Globus pallidus (tissue), 1 donor: Measurements from ENCODE around the gene BCKDHA.
"Not testable (repeated sequence)": the region's sequence is repeated elsewhere in the genome, so short reads cannot be mapped to it uniquely, and the experiment has no call there.

ENCODE experiments used
- DNase-seq: peaks from one replicate; pipeline ENCODE4 v3.0.0-alpha.2; 2015; ENCODE audit warnings: low spot score

BCKDHA gene

DNA sequence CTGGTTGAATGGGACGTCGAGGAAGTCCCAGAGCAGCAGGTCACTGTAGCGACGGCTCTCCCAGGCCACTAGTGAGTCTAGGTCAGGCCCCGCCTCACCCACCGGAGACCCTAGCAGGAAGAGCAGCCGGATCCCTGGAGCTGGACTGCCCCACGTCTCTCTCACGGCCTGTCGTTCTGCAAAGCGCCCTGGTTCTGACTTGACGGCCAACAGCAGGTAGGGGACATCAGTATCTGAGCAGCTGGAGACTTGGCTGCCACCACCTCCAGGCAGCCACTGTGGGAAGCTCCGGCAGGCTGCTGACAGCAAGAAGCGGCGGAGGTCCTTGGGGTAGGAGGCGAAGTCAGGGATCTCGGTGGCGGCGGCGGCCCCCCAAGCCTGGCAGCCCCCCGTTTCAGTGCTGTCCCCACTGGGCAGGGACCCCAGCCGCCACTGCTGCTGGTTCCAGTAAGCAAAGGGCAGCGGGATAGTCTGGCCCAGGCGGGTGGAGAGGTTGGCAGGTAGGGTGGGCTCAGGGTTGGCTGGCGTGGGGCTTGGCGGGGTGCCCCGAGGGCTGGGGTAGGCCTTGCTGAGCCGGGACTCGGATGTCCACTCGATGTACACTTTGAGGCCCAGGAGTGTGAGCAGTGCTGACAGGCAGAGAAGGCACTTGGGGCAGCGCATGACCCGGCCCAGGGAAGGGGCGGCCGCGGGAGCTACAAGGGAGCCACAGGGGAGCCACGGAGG lies 28.7 kb downstream of the BCKDHA start:
- no peak for DNase-seq

DNA sequence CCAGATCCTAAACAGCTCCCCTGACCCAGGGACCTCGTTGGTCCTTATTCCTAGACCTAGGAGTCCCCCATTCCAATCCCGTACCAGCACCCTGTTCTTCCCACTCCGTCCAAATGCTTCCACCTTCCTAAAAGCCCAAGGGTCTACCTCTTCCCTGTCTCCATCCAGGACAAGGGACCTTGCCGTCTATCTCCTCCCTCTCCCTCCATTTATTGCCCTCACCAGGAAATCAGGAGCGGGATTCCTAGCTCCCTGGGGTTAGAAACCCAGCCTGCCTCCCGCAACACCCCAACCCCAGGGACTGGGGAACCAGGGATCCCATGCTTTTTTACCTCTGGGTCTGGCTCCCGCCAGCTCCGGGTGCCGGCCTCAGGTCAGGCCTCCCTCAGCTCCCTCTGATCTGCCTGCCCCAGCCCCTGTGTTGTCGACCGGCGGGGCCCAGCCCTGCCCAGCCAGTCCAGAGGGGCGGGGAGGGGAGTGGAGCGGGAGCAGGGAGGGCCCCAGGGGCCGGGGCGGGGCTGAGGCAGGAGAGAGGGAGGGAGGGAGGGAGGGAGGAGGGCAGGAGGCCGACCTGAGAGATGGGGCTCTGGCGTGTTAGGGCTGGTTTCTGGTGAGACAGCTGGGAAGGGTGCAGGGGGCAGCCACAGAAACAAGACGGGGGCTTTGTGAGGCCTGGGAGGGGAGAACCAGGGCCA lies 29.5 kb downstream of the BCKDHA start, which contains the start of gene B3GNT8:
Gene B3GNT8, minus strand, starts transcription at position 423 of the 695 bp plus-strand sequence. CDS start 596 bp downstream, outside the sequence.
- DNase-seq, result no peak

DNA sequence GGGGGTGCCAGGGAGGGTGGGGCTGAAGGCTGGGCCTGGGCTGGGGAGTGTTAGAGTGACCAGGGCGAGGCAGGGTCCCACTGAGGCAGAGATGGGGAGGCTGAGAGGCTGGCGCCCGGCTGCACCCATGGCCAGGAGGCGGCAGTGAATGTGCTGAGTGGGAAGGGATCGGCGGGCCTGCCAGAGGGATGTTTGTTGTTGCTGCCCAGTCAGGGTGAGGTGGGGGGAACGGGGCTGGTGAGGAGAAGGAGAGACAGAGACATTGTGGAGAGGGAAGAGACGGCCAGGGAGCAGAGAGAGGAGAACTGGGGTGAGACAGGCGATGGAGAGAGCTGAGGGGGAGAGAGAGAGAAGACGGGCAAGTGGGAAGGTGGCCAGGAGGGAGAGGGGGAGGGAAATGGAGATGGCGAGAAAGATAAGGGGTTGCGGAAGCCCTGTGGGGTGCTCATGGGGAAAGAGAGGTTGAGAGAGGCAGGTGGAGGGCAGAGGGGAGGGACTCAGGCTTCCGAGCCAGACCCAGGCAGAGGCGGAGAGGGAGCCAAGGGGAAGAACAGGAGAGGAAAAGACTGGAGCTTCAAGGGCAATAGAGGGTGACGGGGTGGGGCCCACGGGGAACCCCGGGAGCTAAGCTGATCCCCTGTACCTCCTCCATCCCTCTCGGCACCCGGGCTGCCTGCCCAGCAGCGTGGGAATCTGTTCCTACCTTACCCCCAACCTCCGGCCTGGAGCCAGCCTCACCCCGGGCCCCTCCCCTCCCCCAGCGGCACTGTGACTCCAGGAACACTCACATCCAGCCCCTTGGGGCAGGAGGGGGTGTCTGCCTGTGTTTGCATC lies 30.2 kb downstream of the BCKDHA start:
- DNase-seq, result no peak

DNA sequence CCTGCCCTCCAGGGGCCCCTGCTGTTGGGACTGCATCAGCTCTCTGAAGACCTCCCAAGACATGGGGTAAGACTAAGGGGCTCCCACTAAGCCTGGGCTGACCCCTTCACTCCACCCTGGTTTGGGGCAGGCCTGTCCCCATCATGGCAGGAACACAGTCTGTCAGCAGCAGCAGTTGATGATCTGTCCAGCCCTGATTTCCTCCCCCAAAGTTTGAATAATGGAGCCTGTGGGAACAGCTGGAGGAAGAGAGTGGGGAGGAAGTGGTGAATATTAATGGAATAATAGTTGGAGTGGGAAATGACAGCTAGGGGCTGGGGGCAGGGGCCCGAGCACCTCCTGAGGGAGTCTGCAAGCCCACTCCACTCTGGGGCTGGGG lies 30.9 kb downstream of the BCKDHA start:
- DNase-seq, result no peak

DNA sequence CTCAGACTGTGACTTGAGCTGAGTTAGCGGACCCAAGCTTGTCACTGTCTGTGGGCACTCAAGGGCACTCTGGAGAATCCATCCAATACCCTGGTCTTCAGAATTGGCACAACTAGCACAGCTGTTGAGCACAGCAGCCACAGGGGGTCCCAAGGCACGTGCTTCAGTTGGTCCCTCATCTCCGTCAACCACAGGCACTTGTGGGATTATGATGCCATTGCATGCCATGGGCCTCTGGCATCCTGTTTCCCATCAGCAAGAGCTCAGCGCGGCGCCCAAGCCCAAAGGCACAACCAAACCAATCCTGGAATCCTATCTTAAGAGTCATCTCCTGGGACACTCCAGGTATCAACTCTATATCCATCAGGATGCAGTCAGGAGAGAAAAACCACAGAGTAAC lies 33.3 kb downstream of the BCKDHA start:
- DNase-seq, result no peak

DNA sequence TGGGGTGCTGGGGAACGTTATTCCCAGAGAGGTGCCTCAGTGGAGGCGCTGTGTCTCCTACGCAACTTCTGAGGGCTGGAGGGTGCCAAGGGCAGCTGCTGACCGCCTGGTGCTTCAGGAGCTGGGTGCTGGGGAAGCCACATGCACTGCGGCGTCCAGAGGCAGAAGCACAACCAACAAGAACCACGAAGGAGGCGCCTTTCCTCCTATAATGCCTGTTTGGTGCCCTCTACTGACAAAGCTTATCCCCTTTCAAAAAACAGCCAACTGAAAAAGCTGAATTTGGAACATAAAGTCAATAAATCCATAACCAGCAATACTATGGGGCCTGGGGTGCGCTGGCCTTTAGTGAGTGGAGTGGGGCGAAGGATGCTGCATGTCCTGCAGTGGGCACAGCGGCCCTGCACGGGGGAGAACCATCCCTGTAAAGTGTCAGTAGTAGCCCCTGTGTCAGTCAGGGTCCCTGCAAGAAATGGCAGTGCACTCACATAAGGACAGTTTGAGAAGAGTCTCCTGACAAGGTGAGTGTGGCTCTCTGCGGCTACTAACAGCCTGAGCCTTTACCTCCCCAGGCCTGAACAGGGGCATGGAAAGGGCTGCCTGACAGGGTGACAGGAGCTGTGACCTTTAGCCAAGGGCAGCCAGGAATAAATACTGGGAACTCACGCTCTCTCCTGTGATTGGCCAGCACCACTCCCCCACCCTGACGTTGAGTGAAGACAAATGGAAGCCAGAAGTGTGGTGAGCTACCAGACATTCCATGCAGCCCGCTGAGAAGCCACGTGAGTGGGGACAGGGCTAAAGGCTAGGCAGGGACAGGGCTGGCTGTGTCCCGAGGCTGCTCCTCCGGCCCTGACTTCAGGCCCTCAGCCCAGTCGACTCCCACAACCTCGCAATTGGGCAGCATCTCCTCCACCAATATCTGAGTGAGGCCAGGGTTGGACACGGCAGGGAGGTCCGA lies 34.1 kb downstream of the BCKDHA start:
- no peak for DNase-seq

DNA sequence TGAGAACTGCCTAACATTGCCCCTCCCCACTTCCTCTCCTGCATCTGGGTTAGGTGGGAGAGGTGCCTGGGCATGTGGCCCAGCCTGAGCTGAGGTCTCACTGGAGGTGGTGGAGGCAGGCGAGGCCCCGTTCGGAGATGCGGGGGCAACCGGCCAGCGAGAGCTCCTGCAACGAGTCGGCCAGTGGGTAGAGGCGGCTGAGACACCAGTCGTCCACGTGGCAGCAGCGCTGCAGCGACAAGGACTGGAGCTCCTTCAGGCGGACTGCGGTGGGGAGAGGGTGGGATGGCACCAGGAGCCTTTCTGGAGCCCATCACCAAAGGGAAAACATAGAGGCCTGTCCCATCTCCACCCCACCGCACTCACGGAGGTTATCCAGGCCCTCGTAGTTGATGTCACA lies 35.6 kb downstream of the BCKDHA start:
- no peak for DNase-seq

DNA sequence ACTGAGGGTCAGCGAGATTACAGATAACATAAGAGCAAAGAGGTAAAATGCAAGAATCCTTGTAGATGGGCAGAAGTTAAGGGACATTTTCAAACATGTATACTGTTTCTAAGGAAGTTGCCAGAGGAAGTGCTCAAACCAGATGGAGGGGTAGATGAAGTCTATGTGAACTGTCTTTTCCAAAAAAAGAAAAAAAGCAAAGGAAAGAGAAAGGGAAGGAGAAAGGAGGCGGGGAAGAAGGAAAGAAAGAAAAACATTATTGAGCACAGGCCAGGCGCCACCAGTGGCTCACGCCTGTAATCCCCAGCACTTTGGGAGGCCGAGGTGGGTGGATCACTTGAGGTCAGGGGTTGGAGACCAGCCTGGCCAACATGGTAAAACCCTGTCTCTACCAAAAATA lies 36.8 kb downstream of the BCKDHA start:
- DNase-seq, result no peak

DNA sequence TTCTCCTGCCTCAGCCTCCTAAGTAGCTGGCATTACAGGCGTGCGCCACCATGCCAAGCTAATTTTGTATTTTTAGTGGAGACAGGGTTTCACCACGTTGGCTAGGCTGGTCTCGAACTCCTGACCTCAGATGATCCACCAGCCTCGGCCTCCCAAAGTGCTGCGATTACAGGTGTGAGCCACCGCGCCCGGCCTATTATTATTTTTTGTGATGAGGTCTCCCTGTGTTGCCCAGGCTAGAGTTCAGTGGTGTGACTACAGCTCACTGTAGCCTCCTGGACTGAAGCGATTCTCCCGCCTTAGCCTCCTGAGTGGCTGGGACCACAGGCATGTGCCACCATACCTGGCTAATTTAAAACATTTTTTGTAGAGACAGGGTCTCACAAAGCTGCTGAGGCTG lies 37.8 kb downstream of the BCKDHA start:
- DNase-seq, result not testable (repeated sequence)

DNA sequence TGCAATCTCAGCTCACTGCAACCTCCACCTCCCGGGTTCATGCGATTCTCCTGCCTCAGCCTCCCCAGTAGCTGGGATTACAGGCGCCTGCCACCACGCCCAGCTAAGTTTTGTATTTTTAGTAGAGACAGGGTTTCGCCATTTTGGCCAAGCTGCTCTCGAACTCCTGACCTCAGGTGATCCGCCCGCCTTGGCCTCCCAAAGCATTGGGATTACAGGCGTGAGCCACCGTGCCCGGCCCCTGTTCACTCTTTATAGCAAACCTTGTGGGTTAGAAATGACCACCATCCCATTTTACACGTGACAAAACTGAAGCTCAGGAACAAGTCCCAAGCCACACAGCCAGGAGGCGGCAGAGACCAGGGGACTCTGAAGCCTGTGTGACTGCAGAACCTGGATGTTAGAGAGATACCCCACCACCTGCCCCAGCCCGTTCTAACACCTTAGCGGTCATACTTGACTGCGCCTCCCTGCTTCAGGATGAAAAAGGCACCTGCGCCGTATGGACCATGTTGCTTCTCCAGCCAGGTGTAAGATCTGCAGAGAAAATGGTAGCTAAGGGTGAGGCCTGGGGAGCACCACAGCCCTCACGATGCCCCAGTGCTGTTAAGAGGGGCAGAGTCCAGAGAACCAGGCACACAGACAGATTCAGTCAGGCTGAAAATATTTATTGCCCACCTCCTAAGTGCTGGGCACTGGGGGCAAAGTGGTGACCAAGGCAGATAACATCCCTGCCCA lies 38.5 kb downstream of the BCKDHA start:
- no peak for DNase-seq

DNA sequence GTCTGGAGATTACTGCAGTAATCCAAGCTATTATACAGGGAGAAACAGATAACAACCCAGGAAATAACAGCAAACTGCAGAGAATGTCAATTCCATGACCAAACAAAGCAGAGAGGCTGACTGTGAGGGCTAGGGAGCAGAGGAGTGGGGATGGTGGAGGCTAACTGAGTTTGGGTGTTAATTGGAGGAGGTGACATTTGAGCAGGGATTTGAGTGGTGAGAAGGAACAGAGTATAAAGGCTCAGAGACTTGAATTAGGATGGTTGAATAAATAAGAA lies 39.0 kb downstream of the BCKDHA start:
- no peak for DNase-seq

DNA sequence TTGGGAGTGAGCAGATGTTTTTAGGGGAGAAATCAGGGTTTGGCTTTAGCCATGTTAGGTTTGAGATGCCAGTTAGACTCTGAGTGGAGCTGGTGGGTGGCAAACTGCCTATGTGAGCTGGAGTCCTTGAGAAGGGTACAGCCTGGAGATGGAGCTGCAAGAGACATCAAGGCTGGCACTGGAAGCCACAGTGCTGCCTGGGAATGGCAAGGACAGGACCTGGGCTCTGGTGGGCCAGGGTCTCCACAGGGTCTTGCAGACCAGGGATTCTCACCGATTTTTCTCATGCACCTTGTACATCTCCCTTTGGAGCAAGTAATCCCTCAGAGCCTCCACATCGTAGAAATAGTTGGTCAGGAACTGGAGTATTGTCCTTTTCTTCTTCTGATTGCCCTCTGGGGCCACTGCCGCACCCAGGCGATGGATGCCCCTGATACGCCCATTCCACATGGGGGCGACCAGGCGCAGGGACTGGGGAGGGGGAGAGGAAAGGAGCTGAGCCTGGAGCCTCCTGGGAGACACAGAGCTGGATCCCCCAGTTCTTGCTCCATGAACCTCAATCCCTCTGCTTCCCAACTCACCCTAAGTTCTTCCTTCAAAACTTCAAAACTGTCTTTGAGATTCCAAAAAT lies 40.4 kb downstream of the BCKDHA start:
- DNase-seq, result no peak

DNA sequence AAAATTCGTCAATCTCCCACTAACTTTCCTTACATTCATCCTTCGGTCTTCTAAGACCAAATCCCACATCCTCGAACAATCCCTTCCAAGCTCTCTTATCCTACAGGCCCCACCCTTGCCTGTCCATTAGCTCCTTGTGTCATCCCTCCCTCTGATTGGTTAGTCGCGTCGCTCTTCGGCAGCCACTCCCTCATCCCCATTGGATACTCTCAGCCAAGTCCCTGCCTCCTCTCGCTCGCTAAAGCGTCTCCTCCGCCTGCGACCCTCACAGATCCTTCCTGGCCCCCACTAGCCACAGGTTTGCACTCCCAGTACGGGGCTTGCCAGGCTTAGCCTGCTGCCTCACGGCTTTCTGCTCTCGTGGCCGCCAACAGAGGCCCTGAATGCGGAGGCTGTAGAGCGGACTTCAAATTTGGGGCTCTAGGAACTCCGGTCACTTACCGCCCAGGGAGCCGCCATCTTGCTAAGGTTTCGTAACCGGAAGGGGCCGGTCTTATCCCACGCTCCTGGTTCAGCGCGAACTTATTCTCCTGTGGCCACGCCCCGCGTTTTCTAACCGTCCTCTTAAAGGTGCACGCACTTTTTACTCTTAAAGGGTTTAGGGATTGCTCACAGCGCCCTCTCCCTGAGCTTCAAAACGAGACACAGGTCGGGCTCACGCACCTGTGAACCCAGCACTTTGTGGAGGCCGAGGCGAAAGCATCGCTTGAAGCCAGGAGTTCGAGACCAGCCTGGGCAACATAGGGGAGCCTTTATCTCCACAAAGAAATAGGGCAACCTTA lies 42.0 kb downstream of the BCKDHA start, which contains the start of gene DMAC2:
Gene DMAC2, minus strand, starts transcription at position 472 of the 782 bp plus-strand sequence. Its CDS starts 13 bp downstream, at position 459.
- DNase-seq, result peak; percentile 96

DNA sequence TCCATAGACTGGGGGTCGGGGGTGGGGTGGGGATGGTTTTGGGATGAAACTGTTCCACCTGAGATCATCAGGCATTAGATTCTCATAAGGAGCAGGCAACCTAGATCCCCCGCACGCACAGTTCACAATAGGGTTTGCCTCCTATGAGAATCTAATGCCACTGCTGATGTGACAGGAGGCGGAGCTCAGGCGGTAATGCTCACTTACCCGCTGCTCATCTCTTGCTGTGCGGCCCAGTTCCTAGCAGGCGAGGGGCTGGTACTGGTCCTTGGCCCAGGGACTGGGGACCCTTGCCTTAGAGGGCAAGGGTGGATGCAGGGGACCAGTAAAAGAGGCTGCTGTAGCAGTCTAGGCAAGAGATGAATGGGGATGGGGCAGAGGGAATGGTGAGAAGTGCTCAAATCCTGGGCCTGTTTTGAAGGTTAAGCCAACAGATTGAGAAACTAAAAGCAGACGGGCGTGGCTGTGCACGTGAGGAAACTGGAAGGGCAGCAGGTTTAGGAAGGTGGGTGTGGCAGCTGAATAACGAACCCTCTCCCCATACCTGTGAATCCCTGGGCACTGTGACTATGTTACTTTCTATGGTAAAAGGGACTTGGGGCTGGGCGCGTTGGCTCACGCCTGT lies 43.8 kb downstream of the BCKDHA start:
- DNase-seq, result no peak

DNA sequence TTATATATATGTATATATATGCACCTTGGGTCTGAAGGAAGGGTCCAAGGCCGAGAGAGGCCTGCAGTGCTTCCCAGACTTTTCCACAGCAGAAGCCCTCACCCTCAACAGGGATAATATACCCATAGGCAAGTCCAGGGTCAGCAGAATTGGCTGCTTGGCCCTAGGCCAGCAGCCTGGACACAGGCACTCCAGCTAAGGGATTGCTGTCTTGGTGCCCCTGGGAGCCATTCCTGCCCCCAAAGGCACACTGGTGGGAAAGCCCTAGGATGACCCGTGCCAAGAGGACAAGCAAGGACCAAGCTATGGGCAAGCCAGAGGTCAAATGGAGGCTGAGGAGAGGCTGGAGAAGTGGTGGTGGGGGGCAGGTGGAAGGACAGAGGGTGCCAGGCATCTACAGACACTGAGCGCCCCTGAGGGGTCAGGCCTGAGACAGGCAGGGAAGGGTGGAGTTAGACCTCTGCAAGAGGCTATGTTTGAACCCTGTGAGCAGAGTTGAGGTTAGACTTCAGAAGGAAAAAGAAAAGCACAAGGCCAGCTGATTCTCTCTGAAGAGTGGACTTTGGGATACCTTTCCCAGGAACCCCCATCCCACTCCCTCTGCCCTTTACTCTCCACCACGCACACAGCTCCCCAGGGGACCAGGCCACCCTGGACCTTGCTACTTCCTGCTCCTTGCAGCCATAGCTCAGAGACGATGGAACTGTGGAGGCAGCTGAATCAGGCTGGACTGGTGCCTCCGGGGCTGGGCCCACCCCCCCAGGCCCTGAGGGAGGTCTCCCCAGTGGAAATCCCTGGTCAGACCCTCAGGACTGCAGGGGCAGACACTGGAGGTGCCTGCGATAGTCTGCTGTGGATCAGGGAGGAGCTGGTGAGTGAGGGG lies 45.1 kb downstream of the BCKDHA start, which contains the start of gene ERICH4:
Gene ERICH4, plus strand, starts transcription at position 684 of the 883 bp plus-strand sequence. Its CDS starts 14 bp downstream, at position 698.
- DNase-seq, result no peak

DNA sequence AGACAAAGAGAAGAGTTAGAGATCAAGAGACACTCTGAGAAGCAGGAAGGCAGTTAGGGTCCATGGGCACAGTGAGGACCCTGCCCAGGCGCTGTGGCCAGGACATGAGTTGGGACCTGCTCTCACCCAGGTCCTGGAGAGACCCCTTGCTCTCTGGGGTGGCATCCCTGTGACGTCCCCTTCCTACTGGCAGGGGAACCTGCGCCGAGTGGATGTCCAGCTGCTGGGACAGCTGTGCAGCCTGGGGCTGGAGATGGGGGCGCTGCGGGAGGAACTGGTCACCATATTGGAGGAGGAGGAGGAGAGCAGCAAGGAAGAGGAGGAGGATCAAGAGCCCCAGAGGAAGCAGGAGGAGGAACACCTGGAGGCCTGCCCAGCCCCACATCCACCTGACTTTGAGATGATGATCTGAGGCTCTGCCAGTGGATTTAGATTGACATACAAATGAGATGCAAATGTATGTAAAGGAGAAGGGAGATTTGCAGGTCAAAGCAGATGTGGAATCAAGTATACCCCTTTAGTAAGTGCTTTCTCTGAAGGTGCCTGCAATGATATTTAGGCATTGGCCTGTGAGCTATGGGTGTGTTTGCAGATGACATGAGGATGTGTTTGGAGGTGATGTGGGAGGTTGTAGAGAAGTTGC lies 46.3 kb downstream of the BCKDHA start:
- DNase-seq, result no peak

DNA sequence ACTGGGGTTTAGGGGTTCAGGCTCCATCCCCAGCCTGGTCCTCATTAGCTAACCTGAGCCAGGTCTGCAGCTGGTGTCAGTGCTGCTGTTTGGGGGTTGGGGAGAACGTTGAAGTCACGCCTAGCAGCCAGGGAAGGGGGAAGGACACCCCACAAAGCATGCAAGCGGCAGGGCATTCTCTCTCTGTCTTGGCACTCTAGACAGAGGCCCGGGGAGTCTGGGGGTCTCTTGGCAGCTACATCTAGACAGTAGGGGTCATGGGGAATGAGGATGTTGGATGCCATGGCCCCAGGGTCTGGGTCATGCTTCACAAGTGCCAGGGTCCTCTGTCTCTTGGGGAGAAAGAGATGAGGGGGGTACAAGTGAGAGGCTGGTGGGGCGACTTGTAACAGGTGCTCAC lies 48.0 kb downstream of the BCKDHA start:
- DNase-seq, result no peak
